ENCODE measurements around the gene CTU1. TPM values are rescaled to one million over a fixed set of nuclear protein-coding genes. Genes with fewer than 3 reads are reported as not detected.

CTU1 gene
- 3.2 and 6.4 TPM in 2 replicates for total RNA-seq (ENCODE audit: low replicate concordance)

GRCh38 chr19:51108066-51108804, at the start of gene CTU1:
TSS of gene CTU1 (minus strand) at chr19:51108409. CDS start at chr19:51104569, 3,840 bp downstream.
- no peak for TF ChIP-seq CTCF (IDR thresholded peaks at IDR 0.05; ENCODE audit: insufficient read depth, low read length)
- DNase-seq (ENCODE audit: low read depth) = peak; percentile 99
- peak within 1 kb of the TSS; percentile 89 for H3K4me3 ChIP-seq (ENCODE audit: low read depth, low read length)

GRCh38 chr19:51157265-51157664, 49.1 kb upstream of the CTU1 start:
- TF ChIP-seq CTCF (IDR thresholded peaks at IDR 0.05; ENCODE audit: insufficient read depth, low read length) = no peak
- no peak overlapping the region for H3K4me3 ChIP-seq (ENCODE audit: low read depth, low read length)
- DNase-seq (ENCODE audit: low read depth) = no peak

GRCh38 chr19:51156710-51157109, 48.5 kb upstream of the CTU1 start:
- no peak for TF ChIP-seq CTCF (IDR thresholded peaks at IDR 0.05; ENCODE audit: insufficient read depth, low read length)
- no peak overlapping the region for H3K4me3 ChIP-seq (ENCODE audit: low read depth, low read length)
- DNase-seq (ENCODE audit: low read depth) = no peak

GRCh38 chr19:51150627-51151026, 42.4 kb upstream of the CTU1 start:
- DNase-seq (ENCODE audit: low read depth) = no peak
- no peak for TF ChIP-seq CTCF (IDR thresholded peaks at IDR 0.05; ENCODE audit: insufficient read depth, low read length)
- no peak overlapping the region for H3K4me3 ChIP-seq (ENCODE audit: low read depth, low read length)

- H3K4me3 ChIP-seq (ENCODE audit: low read depth, low read length) = no peak overlapping the region
- DNase-seq (ENCODE audit: low read depth) = no peak
- no peak for TF ChIP-seq CTCF (IDR thresholded peaks at IDR 0.05; ENCODE audit: insufficient read depth, low read length)
These were observed 40.4 kb upstream of the CTU1 start for GRCh38 chr19:51148580-51148979.

GRCh38 chr19:51147663-51148062, 39.5 kb upstream of the CTU1 start:
- no peak for TF ChIP-seq CTCF (IDR thresholded peaks at IDR 0.05; ENCODE audit: insufficient read depth, low read length)
- no peak overlapping the region for H3K4me3 ChIP-seq (ENCODE audit: low read depth, low read length)
- DNase-seq (ENCODE audit: low read depth) = no peak

- TF ChIP-seq CTCF (IDR thresholded peaks at IDR 0.05; ENCODE audit: insufficient read depth, low read length) = no peak
- no peak overlapping the region for H3K4me3 ChIP-seq (ENCODE audit: low read depth, low read length)
- DNase-seq (ENCODE audit: low read depth) = no peak
These were observed 38.5 kb upstream of the CTU1 start for GRCh38 chr19:51146751-51147150.
